HepG2 (cell line): Measurements from ENCODE around the gene ACCSL. TPM values are rescaled to one million over a fixed set of nuclear protein-coding genes. Genes with fewer than 3 reads are reported as not detected.

ENCODE experiments used
- ATAC-seq: fragments of 200-7000 bp; cut with Tn5 transposase; 3 replicates; pipeline ENCODE4 v1.9.1; 2020; ENCODE audit warnings: mild to moderate bottlenecking, moderate library complexity
- BruUV-seq: library from RNA; stranded (reverse); fragments of 400-500 nt; replicated peaks from 2 replicates; lab custom pipeline; 2021; lab: Mats Ljungman, UMichigan
- CTCF ChIA-PET: fragments of 300-600 bp; formaldehyde crosslinking; extraction: SDS; loops from one replicate; lab custom pipeline; 2021; ENCODE audit warnings: low total read pairs, inconsistent platforms, low intra/inter-chr PET ratio; lab: Yijun Ruan, JAX
- POLR2A ChIA-PET: fragments of 350-600 bp; sonication (Branson Sonifier 250); formaldehyde crosslinking; loops from one replicate; lab custom pipeline; 2020; ENCODE audit warnings: antibody characterized with exemption, inconsistent platforms; lab: Yijun Ruan, JAX
- DNase-seq: peaks from one replicate; pipeline ENCODE4 v3.0.0-alpha.2; 2015; ENCODE audit warnings: low spot score
- FAIRE-seq: peaks from 3 replicates; lab custom pipeline; 2011; peaks lifted over from hg19 to GRCh38; lab: Jason Lieb, UNC
- H2AFZ ChIP-seq: one replicate; pipeline ENCODE4 v1.6.1; 2011; ENCODE audit warnings: low read length, inconsistent platforms
- H3K27ac ChIP-seq: fragments of 300-600 bp; 3 replicates; pipeline ENCODE4 v1.8.0; 2011; ENCODE audit warnings: mixed run types, mild to moderate bottlenecking, mixed read lengths, low read length, inconsistent platforms; ENCODE audit not compliant: insufficient read depth; ENCODE audit errors: extremely low read length
- H3K27me3 ChIP-seq, 2 experiments: fragments of 200-600 bp in 1 of 2; 2 replicates in 1 of 2; 3 replicates in 1 of 2; pipeline versions ENCODE4 v1.6.0 to v1.8.0; 2011; ENCODE audit warnings: low read length in 2 of 2, mild to moderate bottlenecking in 2 of 2, moderate library complexity in 2 of 2, inconsistent platforms in 1 of 2; ENCODE audit not compliant: insufficient read depth in 2 of 2, control insufficient read depth in 1 of 2
- H3K36me3 ChIP-seq, 2 experiments: fragments of 200-600 bp in 1 of 2; replicated peaks in 1 of 2; 2 replicates in 1 of 2; 3 replicates in 1 of 2; pipeline versions ENCODE4 v1.5.1 to v1.8.0; 2011; ENCODE audit warnings: low read length in 2 of 2, inconsistent platforms in 1 of 2; ENCODE audit not compliant: insufficient read depth in 2 of 2, control insufficient read depth in 1 of 2
- H3K4me1 ChIP-seq: 2 replicates; pipeline ENCODE4 v1.5.1; 2012; ENCODE audit warnings: low read length, inconsistent platforms; ENCODE audit not compliant: insufficient read depth
- H3K4me2 ChIP-seq: 2 replicates; pipeline ENCODE4 v1.6.0; 2011; ENCODE audit warnings: low read depth, low read length, inconsistent platforms
- H3K4me3 ChIP-seq, 3 experiments: fragments of 200-600 bp in 1 of 3; sonication (generic), shearing (Covaris generic) in 1 of 3; replicated peaks in 1 of 3; 2 replicates each; pipeline ENCODE4 v1.5.1; 2011 to 2016; ENCODE audit warnings: low read length in 3 of 3, inconsistent platforms in 2 of 3, low read depth in 2 of 3, mild to moderate bottlenecking in 2 of 3, control low read depth in 1 of 3, mixed read lengths in 1 of 3; ENCODE audit not compliant: insufficient read depth in 1 of 3
- H3K79me2 ChIP-seq: one replicate; pipeline ENCODE4 v1.6.1; 2011; ENCODE audit warnings: low read length, inconsistent platforms; ENCODE audit not compliant: insufficient read depth
- H3K9ac ChIP-seq: 2 replicates; pipeline ENCODE4 v1.6.0; 2011; ENCODE audit warnings: mild to moderate bottlenecking, low read depth, low read length, inconsistent platforms; ENCODE audit not compliant: insufficient read depth
- H3K9me3 ChIP-seq: 2 replicates; pipeline ENCODE4 v1.5.1; 2012; ENCODE audit warnings: mild to moderate bottlenecking, low read length
- H4K20me1 ChIP-seq: 2 replicates; pipeline ENCODE4 v1.6.0; 2011; ENCODE audit warnings: inconsistent platforms, mild to moderate bottlenecking, low read length, moderate library complexity; ENCODE audit not compliant: insufficient read depth
- BRD4 ChIP-seq: sonication (generic); formaldehyde crosslinking; IDR thresholded peaks from 2 replicates; pipeline ENCODE4 v1.4.0; 2020; ENCODE audit warnings: missing genetic modification reagents
- CHD2 ChIP-seq: IDR thresholded peaks from 2 replicates; pipeline ENCODE4 v1.6.1; 2011; ENCODE audit warnings: low read depth, low read length, improper control_type of control experiment
- HES4 ChIP-seq: sonication (generic); formaldehyde crosslinking; IDR thresholded peaks from 2 replicates; pipeline ENCODE4 v1.9.0; 2021; ENCODE audit warnings: mild to moderate bottlenecking, missing genetic modification reagents, borderline replicate concordance
- TRIM24 ChIP-seq: sonication (generic); formaldehyde crosslinking; IDR thresholded peaks from 2 replicates; pipeline ENCODE4 v1.8.0; 2022; ENCODE audit warnings: mild to moderate bottlenecking, missing genetic modification reagents
- ZNF777 ChIP-seq: sonication (generic); formaldehyde crosslinking; IDR thresholded peaks from 2 replicates; pipeline ENCODE4 v1.4.0; 2020; ENCODE audit warnings: missing genetic modification reagents
- WGBS: methylation state at CpG from one replicate; pipeline ENCODE4 v1.1.6; 2017; ENCODE audit warnings: low lambda C conversion rate; 5-methylcytosine and 5-hydroxymethylcytosine counted together
- in situ Hi-C: cut with HindIII; loops from 2 replicates; pipeline ENCODE4 v1.10.0; 2017; ENCODE audit warnings: low pct_unique_long_range_greater_than_20kb; ENCODE audit not compliant: extremely low pct_ligation_motif_present
- intact Hi-C: fragments of 100-400 bp; cut with micrococcal nuclease; formaldehyde crosslinking; loops from one replicate; pipeline ENCODE4 v1.10.0; 2022; ENCODE audit not compliant: unreplicated experiment
- polyA plus RNA-seq, 8 experiments: library from polyadenylated mRNA; depleted of rRNA in 3 of 8; stranded (reverse) in 7 of 8; unstranded in 1 of 8; fragments of >200 nt; fragmentation: Illumina TruSeq in 4 of 8; extraction: Trizol in 4 of 8; gene quantifications; 2 replicates each; pipeline versions ENCODE4 v1.2.1 to v1.2.3, GENCODE V29; 2011 to 2016; ENCODE audit warnings: low read depth in 4 of 8, missing spikeins in 1 of 8, mixed read lengths in 1 of 8; ENCODE audit not compliant: insufficient read depth in 1 of 8
- total RNA-seq, 5 experiments: library from RNA; depleted of rRNA; stranded (reverse); fragments of >200 nt; fragmentation: Illumina TruSeq; extraction: Trizol; gene quantifications; 2 replicates each; pipeline ENCODE4 v1.2.3, GENCODE V29; 2016; ENCODE audit warnings: low read depth in 1 of 5
- TF ChIP-seq, protein P1 (sequence below): IDR thresholded peaks from 2 replicates; pipeline ENCODE4 v1.6.1; 2016; ENCODE audit warnings: missing biosample characterization, missing genetic modification reagents, low read depth

ACCSL gene
- total and polyA plus RNA-seq, 2 of the 13 experiments (the other 11 are each of a cell fraction or from before 2014, with no cell fraction given), result not detected

DNA sequence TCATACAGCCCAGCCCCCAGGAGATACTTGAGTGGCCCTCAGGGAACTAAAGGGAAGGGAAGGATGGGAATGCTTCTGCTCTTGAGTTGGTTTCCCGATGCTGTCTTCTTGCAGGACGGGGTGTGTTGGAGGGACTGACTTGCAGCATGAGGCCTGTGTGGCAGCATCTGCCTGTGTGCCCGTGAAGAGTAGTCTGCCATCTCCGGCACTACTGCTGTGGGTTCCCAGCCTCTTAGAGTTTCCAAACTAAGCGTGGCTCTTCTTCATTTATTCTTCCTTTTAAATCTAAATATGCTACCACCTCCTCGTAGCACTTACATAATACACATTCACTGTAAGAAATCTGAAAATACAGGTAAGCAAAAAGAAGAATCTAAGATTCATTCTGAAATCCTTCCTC lies 60.5 kb downstream of the ACCSL start:
- ATAC-seq (no peak), FAIRE-seq (no peak), DNase-seq (no peak)
- H3K9me3 ChIP-seq, result no peaks in the 10 kb centered on the region
- in situ Hi-C loops (no loop called here), intact Hi-C loops (no loop called here)
- no TSS peak for BruUV-seq
- H3K27me3 ChIP-seq, result no peaks in the 10 kb centered on the region
- 0 out of 2 replicates have a peak, but pooled peaks cover 5% of the 10 kb centered on the region for H3K4me1 ChIP-seq
- H3K79me2 ChIP-seq, result no peaks in the 10 kb centered on the region
- no peak overlapping the region for H3K4me2 ChIP-seq
- POLR2A ChIA-PET, result no interaction called here
- H4K20me1 ChIP-seq, result no peaks in the 10 kb centered on the region
- CTCF ChIA-PET, result no interaction called here
- TF ChIP-seq TRIM24 (no peak), HES4 (CRISPR knock-in tag) (no peak), CHD2 (no peak), ZNF777 (no peak), BRD4 (no peak)
- TF ChIP-seq, protein P1, sequence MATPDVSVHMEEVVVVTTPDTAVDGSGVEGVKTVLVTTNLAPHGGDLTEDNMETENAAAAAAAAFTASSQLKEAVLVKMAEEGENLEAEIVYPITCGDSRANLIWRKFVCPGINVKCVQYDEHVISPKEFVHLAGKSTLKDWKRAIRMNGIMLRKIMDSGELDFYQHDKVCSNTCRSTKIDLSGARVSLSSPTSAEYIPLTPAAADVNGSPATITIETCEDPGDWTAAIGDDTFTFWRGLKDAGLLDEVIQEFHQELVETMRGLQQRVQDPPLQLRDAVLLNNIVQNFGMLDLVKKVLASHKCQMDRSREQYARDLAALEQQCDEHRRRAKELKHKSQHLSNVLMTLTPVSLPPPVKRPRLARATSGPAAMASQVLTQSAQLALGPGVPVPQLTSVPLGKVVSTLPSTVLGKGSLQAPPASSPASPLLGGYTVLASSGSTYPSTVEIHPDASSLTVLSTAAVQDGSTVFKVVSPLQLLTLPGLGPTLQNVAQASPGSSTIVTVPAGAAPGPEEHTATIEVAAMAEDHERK (CRISPR knock-in tag), result no peak
- H3K36me3 ChIP-seq, result peaks cover 1 to 28% of the 10 kb centered on the region in 2 experiments; a peak in 4 of 5 replicates
- H3K27ac ChIP-seq, result no peak overlapping the region
- no peak overlapping the region for H2AFZ ChIP-seq
- no peak overlapping the region for H3K9ac ChIP-seq
- 95% methylated on average over 6 of the region's 6 CpGs for WGBS
- H3K4me3 ChIP-seq, result no peak overlapping the region

Other genes with a start within 250 kb of the ACCSL start
- gene ALKBH3, start 167.2 kb upstream of the ACCSL start, total RNA-seq (2016; rRNA removed; fragmentation: Illumina TruSeq; extraction: Trizol), result 36.1 and 49.6 TPM in 2 replicates
- gene ALKBH3, start 167.2 kb upstream of the ACCSL start, polyA plus RNA-seq (2011; rRNA removed), result 16.5 and 17.8 TPM in 2 replicates
- gene C11orf96, start 105.3 kb upstream of the ACCSL start, total RNA-seq (2016; rRNA removed; fragmentation: Illumina TruSeq; extraction: Trizol), result not detected in 2 replicates
- 0.08 and 0.35 TPM in 2 replicates for gene C11orf96, start 105.3 kb upstream of the ACCSL start, polyA plus RNA-seq (2011; rRNA removed)
- gene ACCS, start 18.3 kb downstream of the ACCSL start, total RNA-seq (2016; rRNA removed; fragmentation: Illumina TruSeq; extraction: Trizol), result 0.29 and 0.55 TPM in 2 replicates
- 0.39 and 0.59 TPM in 2 replicates for gene ACCS, start 18.3 kb downstream of the ACCSL start, polyA plus RNA-seq (2011; rRNA removed)
- gene EXT2, start 47.7 kb downstream of the ACCSL start, total RNA-seq (2016; rRNA removed; fragmentation: Illumina TruSeq; extraction: Trizol), result 32.7 and 68.7 TPM in 2 replicates
- 55.0 and 61.5 TPM in 2 replicates for gene EXT2, start 47.7 kb downstream of the ACCSL start, polyA plus RNA-seq (2011; rRNA removed)